HCT116 (cell line): ENCODE results near the gene UBXN2A. TPM values are rescaled to one million over a fixed set of nuclear protein-coding genes. Genes with fewer than 3 reads are reported as not detected.

Experiments
- ATAC-seq: fragments of 200-7000 bp; cut with Tn5 transposase; 2 replicates; pipeline ENCODE4 v1.9.1; 2020; ENCODE audit warnings: mild to moderate bottlenecking, moderate library complexity
- BruUV-seq: library from RNA; stranded (reverse); fragments of 400-500 nt; replicated peaks from 2 replicates; lab custom pipeline; 2021; lab: Mats Ljungman, UMichigan
- CTCF ChIA-PET: fragments of 300-600 bp; sonication (Branson Sonifier 250); formaldehyde crosslinking; loops from one replicate; lab custom pipeline; 2021; ENCODE audit warnings: antibody characterized with exemption; lab: Charles Lee
- POLR2A ChIA-PET: fragments of 300-600, 350-600 bp; sonication (Branson Sonifier 250); formaldehyde crosslinking; loops from one replicate; lab custom pipeline; 2021; ENCODE audit warnings: antibody characterized with exemption; lab: Charles Lee
- RAD21 ChIA-PET, 2 experiments: fragments of 300-600 bp; sonication (Branson Sonifier 250); formaldehyde crosslinking; loops; one replicate each; lab custom pipeline; 2023; ENCODE audit warnings: low total read pairs in 2 of 2; ENCODE audit not compliant: uncharacterized antibody in 2 of 2, unreplicated experiment in 2 of 2, low non-redundant PET in 1 of 2; lab: Charles Lee
- DNase-seq: peaks from one replicate; pipeline ENCODE4 v3.0.0-alpha.2; 2010; ENCODE audit warnings: low read depth, low spot score
- H2AFZ ChIP-seq: fragments of 200-600 bp; shearing (Covaris generic), sonication (generic); 2 replicates; pipeline ENCODE4 v1.6.1; 2017; ENCODE audit warnings: low read depth, mixed run types, mixed read lengths, antibody characterized with exemption, low read length; ENCODE audit not compliant: poor library complexity, severe bottlenecking
- H3K27ac ChIP-seq: 2 replicates; pipeline ENCODE4 v1.5.1; 2012; ENCODE audit warnings: low read depth, low read length
- H3K27me3 ChIP-seq: fragments of 200-600 bp; sonication (generic); 2 replicates; pipeline ENCODE4 v1.6.1; 2016; ENCODE audit warnings: mixed run types, low read length, mixed read lengths; ENCODE audit not compliant: insufficient read depth
- H3K36me3 ChIP-seq, 2 experiments: fragments of 200-500 bp in 1 of 2; fragments of 200-600 bp in 1 of 2; sonication (Bioruptor generic) in 1 of 2; sonication (generic) in 1 of 2; 2 replicates each; pipeline versions ENCODE4 v1.5.1 to v1.6.1; 2014 to 2016; ENCODE audit warnings: low read length in 2 of 2, inconsistent platforms in 1 of 2, mixed read lengths in 1 of 2, mixed run types in 1 of 2; ENCODE audit not compliant: insufficient read depth in 2 of 2, control insufficient read depth in 1 of 2
- H3K4me1 ChIP-seq, 2 experiments: fragments of 200-600 bp in 1 of 2; sonication (generic) in 1 of 2; 2 replicates each; pipeline versions ENCODE4 v1.5.1 to v1.6.1; 2012 to 2017; ENCODE audit warnings: low read length in 2 of 2, inconsistent platforms in 1 of 2, mild to moderate bottlenecking in 1 of 2, mixed read lengths in 1 of 2, mixed run types in 1 of 2, moderate library complexity in 1 of 2; ENCODE audit not compliant: insufficient read depth in 2 of 2, control insufficient read depth in 1 of 2
- H3K4me2 ChIP-seq: fragments of 200-600 bp; sonication (generic); 2 replicates; pipeline ENCODE4 v1.6.1; 2017; ENCODE audit warnings: mixed run types, low read length, mixed read lengths
- H3K4me3 ChIP-seq, 2 experiments: fragments of 200-600 bp in 1 of 2; sonication (generic) in 1 of 2; replicated peaks in 1 of 2; 2 replicates each; pipeline ENCODE4 v1.5.1; 2011 to 2016; ENCODE audit warnings: low read length in 2 of 2, control low read depth in 1 of 2, low read depth in 1 of 2, mild to moderate bottlenecking in 1 of 2, mixed read lengths in 1 of 2, mixed run types in 1 of 2
- H3K79me2 ChIP-seq: fragments of 200-600 bp; sonication (generic); 2 replicates; pipeline ENCODE4 v1.6.1; 2017; ENCODE audit warnings: mild to moderate bottlenecking, mixed run types, low read length, moderate library complexity, mixed read lengths; ENCODE audit not compliant: insufficient read depth
- H3K9ac ChIP-seq: fragments of 200-600 bp; sonication (generic); 2 replicates; pipeline ENCODE4 v1.6.1; 2016; ENCODE audit warnings: low read length, mixed read lengths
- H3K9me2 ChIP-seq: fragments of 200-600 bp; sonication (generic), shearing (Covaris generic); 2 replicates; pipeline ENCODE4 v1.6.1; 2017; ENCODE audit warnings: mixed run types, mild to moderate bottlenecking, moderate library complexity; ENCODE audit not compliant: insufficient read depth
- H3K9me3 ChIP-seq, 2 experiments: fragments of 200-500 bp in 1 of 2; fragments of 200-600 bp in 1 of 2; sonication (Bioruptor generic) in 1 of 2; sonication (generic) in 1 of 2; 2 replicates each; pipeline ENCODE4 v1.6.1; 2014 to 2017; ENCODE audit warnings: low read length in 2 of 2, mixed read lengths in 2 of 2, inconsistent platforms in 1 of 2, low read depth in 1 of 2, mild to moderate bottlenecking in 1 of 2, mixed run types in 1 of 2, moderate library complexity in 1 of 2; ENCODE audit not compliant: control insufficient read depth in 1 of 2, insufficient read depth in 1 of 2
- H4K20me1 ChIP-seq: fragments of 200-600 bp; sonication (generic), shearing (Covaris generic); 2 replicates; pipeline ENCODE4 v1.6.1; 2017; ENCODE audit warnings: mixed run types, mild to moderate bottlenecking, moderate library complexity; ENCODE audit not compliant: insufficient read depth
- POLR2A ChIP-seq: IDR thresholded peaks from 2 replicates; pipeline ENCODE4 v1.7.0; 2011; ENCODE audit warnings: borderline replicate concordance; ENCODE audit not compliant: insufficient read depth, insufficient read length; ENCODE audit errors: extremely low read depth
- POLR2AphosphoS5 ChIP-seq: IDR thresholded peaks from 2 replicates; pipeline ENCODE4 v1.6.1; 2011; ENCODE audit warnings: mild to moderate bottlenecking, low read depth, low read length, moderate library complexity
- REST ChIP-seq: IDR thresholded peaks from 2 replicates; pipeline ENCODE4 v1.6.1; 2012; ENCODE audit warnings: low read depth
- SP1 ChIP-seq: IDR thresholded peaks from 2 replicates; pipeline ENCODE4 v1.6.1; 2012; ENCODE audit warnings: low read depth
- ZBTB33 ChIP-seq: IDR thresholded peaks from 2 replicates; pipeline ENCODE4 v1.6.1; 2011; ENCODE audit warnings: mild to moderate bottlenecking, low read length, moderate library complexity; ENCODE audit not compliant: insufficient replicate concordance; ENCODE audit errors: extremely low read depth
- ZNF274 ChIP-seq: fragments of 200-500 bp; sonication (Bioruptor generic); IDR thresholded peaks from 2 replicates; pipeline ENCODE4 v1.6.1; 2014; ENCODE audit warnings: mild to moderate bottlenecking, low read depth, low read length, inconsistent platforms
- intact Hi-C: fragments of 100-400 bp; cut with micrococcal nuclease; formaldehyde crosslinking; loops from 2 replicates; pipeline ENCODE4 v1.10.0; 2022
- total RNA-seq: library from RNA; stranded (reverse); gene quantifications from one replicate; pipeline ENCODE4 v1.2.1, GENCODE V29; 2021; ENCODE audit not compliant: unreplicated experiment

The UBXN2A gene
- total RNA-seq, 1 experiment from 2014 or later = 14.1 TPM

GRCh38 chr2:24020244-24020643 is 80.0 kb downstream of the UBXN2A start:
- BruUV-seq = no TSS peak
- RAD21 ChIA-PET = no interaction called here
- H3K4me3 ChIP-seq = no peak overlapping the region
- intact Hi-C loops = no loop called here
- H2AFZ ChIP-seq = no peak overlapping the region
- no peaks in the 10 kb centered on the region for H3K9me2 ChIP-seq
- CTCF ChIA-PET = no interaction called here
- H3K36me3 ChIP-seq = no peaks in the 10 kb centered on the region
- ATAC-seq = no peak
- TF ChIP-seq ZBTB33 (no peak), ZNF274 (no peak), POLR2A (no peak), POLR2AphosphoS5 (no peak), SP1 (no peak), REST (no peak)
- TF ChIP-seq, all 23 proteins: peak for 0
- Histone ChIP-seq H3K9me3 (no peaks in the 10 kb centered on the region), H3K27ac (no peak overlapping the region), H4K20me1 (no peaks in the 10 kb centered on the region), H3K4me1 (peaks cover 7 to 16% of the 10 kb centered on the region in 2 experiments), H3K9ac (no peak overlapping the region), H3K4me2 (no peak overlapping the region), H3K79me2 (no peaks in the 10 kb centered on the region), H3K27me3 (no peaks in the 10 kb centered on the region)
- DNase-seq = no peak
- POLR2A ChIA-PET = no interaction called here
